Stimulated activated CD4-positive, alpha-beta T cell treated with anti-CD3 and anti-CD28 coated beads, Interleukin-1b, Interleukin-23, amount 100 ng/mL, for 48 hours (primary cell): ENCODE results near the gene PSMF1.
A peak's percentile ranks its signal among the peaks of the same experiment; 100 is the strongest.

Experiments
- DNase-seq: peaks from one replicate; pipeline ENCODE4 v3.0.0-alpha.2; 2020

PSMF1 gene

GRCh38 chr20:1197801-1198200 lies 79.4 kb downstream of the PSMF1 start:
- DNase-seq = no peak

- DNase-seq = no peak
These were observed 80.3 kb downstream of the PSMF1 start for GRCh38 chr20:1198751-1199150.

GRCh38 chr20:1199212-1199873 lies 80.9 kb downstream of the PSMF1 start:
- no peak for DNase-seq

GRCh38 chr20:1199964-1200363 lies 81.6 kb downstream of the PSMF1 start:
- DNase-seq = no peak

- no peak for DNase-seq
These were observed 84.5 kb downstream of the PSMF1 start, which contains the start of gene C20orf202 for GRCh38 chr20:1202762-1203504. Gene C20orf202 (plus strand): TSS chr20:1203454. CDS start chr20:1203586, 132 bp downstream.

- DNase-seq = no peak
These were observed 85.2 kb downstream of the PSMF1 start for GRCh38 chr20:1203630-1204029.

- DNase-seq = no peak
These were observed 85.7 kb downstream of the PSMF1 start for GRCh38 chr20:1204113-1204512.

GRCh38 chr20:1204576-1204975 lies 86.2 kb downstream of the PSMF1 start:
- DNase-seq = no peak

- no peak for DNase-seq
These were observed 87.4 kb downstream of the PSMF1 start for GRCh38 chr20:1205802-1206201.

- DNase-seq = no peak
These were observed 88.2 kb downstream of the PSMF1 start for GRCh38 chr20:1206366-1207148.

- DNase-seq = no peak
These were observed 89.0 kb downstream of the PSMF1 start for GRCh38 chr20:1207293-1207878.

- DNase-seq = peak; percentile 21
These were observed 91.3 kb downstream of the PSMF1 start for GRCh38 chr20:1209447-1210387.

- DNase-seq = no peak
These were observed 92.1 kb downstream of the PSMF1 start for GRCh38 chr20:1210501-1210900.

- no peak for DNase-seq
These were observed 93.6 kb downstream of the PSMF1 start for GRCh38 chr20:1212023-1212422.

GRCh38 chr20:1212607-1213396 lies 94.4 kb downstream of the PSMF1 start:
- peak; percentile 76 for DNase-seq

- DNase-seq = no peak
These were observed 96.4 kb downstream of the PSMF1 start for GRCh38 chr20:1214838-1215261.

- peak; percentile 86 for DNase-seq
These were observed 97.2 kb downstream of the PSMF1 start for GRCh38 chr20:1215386-1216170.

- DNase-seq = peak; percentile 27
These were observed 98.4 kb downstream of the PSMF1 start for GRCh38 chr20:1216527-1217427.
